WERI-Rb-1 (cell line): Measurements from ENCODE around the gene KRT4.

Experiments used
- DNase-seq: peaks from one replicate; pipeline ENCODE4 v3.0.0-alpha.2; 2020
- H3K27ac ChIP-seq: fragments of 250-450 bp; sonication (Bioruptor Pico); 2 replicates; pipeline ENCODE4 v1.5.1; 2020; ENCODE audit warnings: mild to moderate bottlenecking, moderate library complexity
- H3K27me3 ChIP-seq: fragments of 250-450 bp; sonication (Bioruptor Pico); 2 replicates; pipeline ENCODE4 v1.5.1; 2021; ENCODE audit warnings: mild to moderate bottlenecking, low read depth, moderate library complexity; ENCODE audit not compliant: insufficient read depth, severe bottlenecking
- H3K36me3 ChIP-seq: fragments of 250-450 bp; sonication (Bioruptor Pico); 2 replicates; pipeline ENCODE4 v1.5.1; 2020; ENCODE audit warnings: mild to moderate bottlenecking, moderate library complexity
- H3K4me3 ChIP-seq: 2 replicates; pipeline ENCODE4 v1.5.1; 2011; ENCODE audit warnings: low read depth, mild to moderate bottlenecking, control low read depth, low read length
- H3K9me3 ChIP-seq: fragments of 250-450 bp; sonication (Bioruptor Pico); 2 replicates; pipeline ENCODE4 v1.5.1; 2021; ENCODE audit warnings: mild to moderate bottlenecking, moderate library complexity; ENCODE audit not compliant: severe bottlenecking
- CTCF ChIP-seq: IDR thresholded peaks from 2 replicates; pipeline ENCODE4 v1.5.1; 2011; ENCODE audit warnings: low read depth, mild to moderate bottlenecking, control low read depth, inconsistent platforms, low read length

Gene KRT4

DNA sequence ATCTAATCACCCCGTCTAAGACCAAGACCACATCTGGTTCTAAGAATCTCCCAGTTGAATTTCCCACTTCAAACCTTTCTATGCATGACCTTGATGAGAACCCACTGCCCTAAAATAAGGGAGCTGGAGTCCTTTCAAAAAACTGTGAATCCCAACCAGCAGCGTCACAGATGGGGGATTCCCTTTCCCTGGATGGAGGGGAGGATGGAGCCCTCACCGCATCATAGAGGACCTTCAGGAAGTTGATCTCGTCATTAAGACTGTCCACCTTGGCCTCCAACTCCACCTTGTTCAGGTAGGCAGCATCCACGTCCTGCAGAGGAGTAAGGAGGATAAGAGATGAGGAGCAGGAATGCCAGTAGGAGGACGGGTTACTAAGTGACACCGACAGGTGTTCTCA is 4.8 kb downstream of the KRT4 start:
- TF ChIP-seq CTCF = no peak
- Histone ChIP-seq H3K4me3 (no peak overlapping the region), H3K9me3 (no peaks in the 10 kb centered on the region), H3K36me3 (no peaks in the 10 kb centered on the region), H3K27me3 (peaks cover 88% of the 10 kb centered on the region), H3K27ac (no peak overlapping the region)
- no peak for DNase-seq

DNA sequence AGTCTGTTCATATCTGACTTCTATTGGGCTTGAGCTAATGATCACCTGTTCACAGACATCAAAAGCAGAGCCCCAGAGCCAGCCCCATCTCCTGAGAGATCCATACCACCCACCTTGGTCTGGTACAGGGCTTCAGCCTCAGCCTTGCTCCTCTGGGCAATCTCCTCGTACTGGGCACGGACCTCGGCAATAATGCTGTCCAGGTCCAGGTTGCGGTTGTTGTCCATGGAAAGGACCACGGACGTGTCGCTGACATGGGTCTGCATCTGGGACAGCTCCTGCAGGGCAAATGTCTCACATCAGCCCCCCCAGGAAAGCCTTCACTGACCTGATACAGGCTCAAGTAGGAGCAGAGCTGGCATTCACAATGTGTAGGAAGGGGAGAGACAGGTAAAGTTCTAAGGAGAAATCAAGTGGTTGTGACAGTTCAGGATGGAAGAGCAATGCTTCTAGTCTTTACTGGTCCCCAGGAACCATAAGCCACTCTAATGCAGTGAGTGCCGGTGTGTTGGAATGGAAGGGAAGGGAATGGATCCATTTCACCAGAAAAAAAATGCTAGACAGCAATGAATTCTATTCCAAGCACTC is 5.2 kb downstream of the KRT4 start:
- no peak for TF ChIP-seq CTCF
- DNase-seq = no peak
- H3K9me3 ChIP-seq = no peaks in the 10 kb centered on the region
- H3K4me3 ChIP-seq = no peak overlapping the region
- no peaks in the 10 kb centered on the region for H3K36me3 ChIP-seq
- H3K27me3 ChIP-seq = peaks cover 90% of the 10 kb centered on the region
- no peak overlapping the region for H3K27ac ChIP-seq

DNA sequence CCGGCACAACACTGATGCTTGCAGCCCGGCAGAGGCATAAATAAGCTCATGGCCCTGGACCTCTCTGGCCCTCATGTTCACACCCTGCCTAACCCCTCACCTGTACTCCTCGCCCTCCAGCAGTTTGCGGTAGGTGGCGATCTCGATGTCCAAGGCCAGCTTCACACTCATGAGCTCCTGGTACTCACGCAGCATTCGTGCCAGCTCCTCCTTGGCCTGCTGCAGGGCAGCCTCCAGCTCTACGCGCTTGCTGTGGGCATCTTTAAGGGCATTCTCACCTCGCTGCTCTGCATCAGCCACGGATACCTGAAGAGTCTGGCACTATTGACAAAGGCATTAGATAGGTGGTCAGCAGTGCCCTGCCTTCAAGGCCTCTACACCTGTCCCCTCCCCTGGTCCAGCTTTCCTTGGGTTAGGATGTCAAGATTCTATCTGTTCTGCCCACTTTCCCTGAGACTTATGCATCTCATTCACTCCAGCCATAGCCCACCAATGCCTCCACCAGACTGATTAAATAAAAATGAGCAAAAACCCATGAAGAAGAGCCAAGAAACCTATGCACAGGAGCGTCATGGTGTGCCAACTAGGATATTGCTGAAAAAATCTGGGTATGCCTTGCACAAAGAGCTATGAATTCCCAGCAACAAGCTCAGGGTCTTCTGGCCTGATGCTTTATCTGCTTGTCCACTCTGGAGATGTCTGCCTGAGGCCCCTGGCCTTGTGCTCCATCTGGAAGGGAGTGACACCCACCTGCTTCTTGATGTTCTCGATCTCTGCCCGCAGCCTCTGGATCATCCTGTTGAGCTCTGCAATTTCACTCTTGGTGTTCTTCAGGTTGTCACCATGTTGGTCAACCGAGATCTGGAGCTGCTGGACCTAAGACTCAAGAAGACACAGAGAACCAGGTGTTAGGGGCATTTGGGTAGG is 6.1 kb downstream of the KRT4 start:
- H3K9me3 ChIP-seq = no peaks in the 10 kb centered on the region
- no peak overlapping the region for H3K27ac ChIP-seq
- no peaks in the 10 kb centered on the region for H3K36me3 ChIP-seq
- no peak for TF ChIP-seq CTCF
- no peak overlapping the region for H3K4me3 ChIP-seq
- H3K27me3 ChIP-seq = peaks cover 91% of the 10 kb centered on the region
- DNase-seq = no peak

- H3K4me3 ChIP-seq = no peak overlapping the region
- H3K27me3 ChIP-seq = peaks cover 86% of the 10 kb centered on the region
- no peak overlapping the region for H3K27ac ChIP-seq
- DNase-seq = no peak
- no peaks in the 10 kb centered on the region for H3K36me3 ChIP-seq
- H3K9me3 ChIP-seq = no peaks in the 10 kb centered on the region
- TF ChIP-seq CTCF = no peak
Measured at GRCh38 chr12:52806821-52807543, 6.9 kb downstream of the KRT4 start.

DNA sequence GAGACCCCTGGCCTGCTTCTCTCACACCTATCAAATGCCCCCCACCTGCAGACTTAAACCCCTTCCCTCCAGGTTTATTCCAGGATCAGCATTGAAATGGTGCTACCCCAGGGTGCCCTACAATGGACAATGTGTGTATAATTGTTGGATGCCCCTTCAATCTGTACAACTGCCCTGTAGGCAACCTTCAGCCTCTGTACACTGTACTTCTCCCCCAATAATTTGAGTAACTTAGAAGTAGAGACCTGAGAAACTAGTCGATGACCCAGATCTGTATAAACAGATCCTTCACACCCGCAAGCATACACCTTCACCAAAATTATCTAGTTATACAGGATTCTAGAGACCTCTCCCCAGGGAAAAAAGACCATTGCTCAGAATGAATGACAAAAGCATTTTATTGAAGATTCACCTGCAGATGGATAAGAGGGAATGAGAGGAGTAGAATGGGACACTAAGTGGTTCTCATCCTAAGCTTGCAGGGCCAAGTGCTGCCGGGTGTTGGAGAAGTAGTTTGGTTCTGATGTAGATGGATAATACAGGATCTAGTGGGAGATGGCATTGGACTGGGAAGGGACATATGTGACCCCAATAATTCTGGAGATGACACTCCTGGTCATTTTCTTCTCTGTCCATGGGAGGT is 7.6 kb downstream of the KRT4 start:
- Histone ChIP-seq H3K9me3 (no peaks in the 10 kb centered on the region), H3K36me3 (no peaks in the 10 kb centered on the region), H3K27me3 (peaks cover 86% of the 10 kb centered on the region), H3K27ac (no peak overlapping the region), H3K4me3 (no peak overlapping the region)
- no peak for TF ChIP-seq CTCF
- DNase-seq = no peak
